IPS-11a (cell line): ENCODE data around the gene ASXL2.
"Not testable (repeated sequence)": the region's sequence is repeated elsewhere in the genome, so short reads cannot be mapped to it uniquely, and the experiment has no call there.

Experiments
- H3K4me3 ChIP-seq: one replicate; pipeline ENCODE4 v1.5.1; 2013; ENCODE audit warnings: low read depth, low read length, control low read depth

Gene ASXL2

DNA sequence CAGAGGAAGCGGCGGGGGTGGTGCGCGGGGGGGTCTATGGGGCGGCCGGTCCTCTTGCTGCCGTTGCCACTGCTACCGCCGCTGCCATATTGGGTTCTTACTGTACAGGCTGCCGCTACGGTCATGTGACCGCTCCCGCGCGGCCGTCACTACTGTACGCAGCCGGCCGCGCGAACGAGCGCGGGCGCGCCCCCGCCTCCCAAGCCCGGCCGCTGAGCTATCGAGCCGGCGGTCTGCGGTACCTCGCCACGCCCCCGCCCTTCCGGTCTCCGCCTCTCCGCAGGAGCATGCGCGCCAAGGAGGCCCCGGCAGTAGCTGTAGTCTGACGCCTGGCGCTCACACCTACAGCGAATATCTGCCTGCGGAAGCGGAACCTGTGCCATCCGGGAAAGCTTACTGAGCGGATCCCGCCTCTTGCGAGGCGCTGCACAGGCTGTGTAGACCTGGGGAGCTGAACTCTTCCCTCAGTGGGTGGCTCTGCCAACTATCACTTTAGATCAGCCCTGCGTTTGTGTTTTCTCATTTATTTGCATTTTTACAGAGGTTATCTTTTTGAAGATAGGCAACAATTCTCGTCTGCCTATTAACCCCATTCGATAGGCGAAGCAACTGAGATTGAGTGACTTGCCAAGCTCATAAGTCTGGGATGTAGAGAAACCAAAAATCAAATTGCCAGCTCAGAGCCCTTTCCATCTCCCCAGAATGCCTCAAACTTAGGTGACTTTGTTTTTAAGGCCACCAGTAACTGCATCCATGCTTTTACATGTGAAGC, at the start of gene ASXL2:
ASXL2 (minus strand) TSS at position 127 of the 772 bp plus-strand sequence. CDS start 265 bp downstream, outside the sequence.
- H3K4me3 ChIP-seq = peak within 1 kb of the TSS; percentile 93

DNA sequence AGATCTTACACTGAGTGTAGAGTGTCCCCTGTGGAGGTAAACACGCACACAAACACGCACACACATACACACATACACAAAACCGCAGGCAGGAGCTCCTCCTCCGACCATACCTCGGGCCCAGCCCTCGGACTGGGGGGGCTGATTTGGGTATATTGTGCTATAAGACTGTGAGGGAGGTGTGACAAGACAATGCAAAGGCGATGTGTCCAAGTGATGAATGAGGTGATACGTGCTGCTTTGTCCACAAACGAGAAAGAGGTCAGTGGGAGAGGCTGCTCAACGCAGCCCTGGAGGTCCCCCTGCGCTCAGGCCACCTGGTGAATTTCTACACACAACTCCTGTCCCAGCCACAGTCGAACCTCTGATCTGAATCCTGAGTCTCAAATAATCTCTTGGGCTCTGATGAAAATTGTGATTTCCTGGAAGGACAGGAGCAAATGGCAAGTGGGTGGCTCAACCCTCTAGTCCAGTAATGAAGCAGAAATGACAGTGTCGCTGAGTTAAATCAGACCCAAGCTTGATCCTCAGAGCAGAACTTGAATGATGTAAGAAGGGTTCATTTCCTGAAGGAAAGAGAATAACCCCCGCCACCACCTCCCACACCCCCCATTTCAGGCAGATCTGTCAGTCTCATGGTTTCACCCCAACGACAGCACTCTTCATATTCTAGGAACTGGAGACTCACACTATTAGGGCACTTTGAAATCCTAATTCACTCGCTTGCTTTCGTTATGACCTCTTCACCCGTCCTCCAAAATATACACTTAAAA, 48.9 kb upstream of the ASXL2 start:
- H3K4me3 ChIP-seq = no peak overlapping the region

DNA sequence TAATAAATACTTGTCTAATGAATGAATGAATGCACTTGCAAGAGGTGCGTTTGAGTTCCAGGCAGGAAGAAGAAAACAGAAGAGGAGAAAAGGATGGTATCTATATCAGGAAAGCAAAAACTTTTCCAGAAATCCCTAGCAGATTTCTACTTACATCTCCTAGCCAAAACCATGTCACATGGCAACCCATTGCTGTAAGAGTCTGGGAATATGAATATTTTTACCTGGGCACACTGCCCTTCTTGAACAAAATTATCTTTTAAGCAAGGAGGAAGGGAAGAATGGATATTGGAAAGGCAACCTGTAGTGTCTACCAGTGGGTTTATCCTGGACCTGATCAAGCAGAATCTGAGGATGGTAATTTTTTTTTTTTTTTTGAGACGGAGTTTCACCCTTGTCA, 44.2 kb upstream of the ASXL2 start:
- no peak overlapping the region for H3K4me3 ChIP-seq

DNA sequence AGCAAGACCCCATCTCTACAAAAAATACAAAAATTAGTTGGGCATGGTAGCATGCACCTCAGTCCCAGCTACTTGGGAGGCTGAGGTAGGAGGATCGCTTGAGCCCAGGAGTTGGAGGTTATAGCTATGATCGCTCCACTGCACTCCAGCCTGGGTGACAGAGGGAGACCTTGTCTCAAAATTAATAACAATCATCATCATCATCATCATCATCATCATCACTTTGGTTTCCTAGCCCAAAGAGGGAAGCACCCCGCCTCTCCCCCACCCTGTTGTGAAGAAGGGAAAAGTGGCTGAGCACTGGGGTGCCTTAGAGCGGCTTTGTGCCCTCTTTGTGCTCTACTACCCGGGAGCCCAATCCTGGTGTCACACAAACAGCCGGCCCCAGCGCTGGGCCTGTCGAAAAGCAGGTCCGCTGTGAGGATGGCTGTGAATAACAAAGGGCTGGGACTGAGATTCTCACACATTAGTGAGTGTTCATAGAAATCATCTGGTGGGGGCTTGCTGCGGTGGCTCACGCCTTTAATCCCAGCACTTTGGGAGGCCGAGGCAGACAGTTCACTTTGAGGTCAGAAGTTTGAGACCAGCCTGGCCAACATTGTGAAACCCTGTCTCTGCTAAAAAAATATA, 42.6 kb upstream of the ASXL2 start:
- no peak overlapping the region for H3K4me3 ChIP-seq

DNA sequence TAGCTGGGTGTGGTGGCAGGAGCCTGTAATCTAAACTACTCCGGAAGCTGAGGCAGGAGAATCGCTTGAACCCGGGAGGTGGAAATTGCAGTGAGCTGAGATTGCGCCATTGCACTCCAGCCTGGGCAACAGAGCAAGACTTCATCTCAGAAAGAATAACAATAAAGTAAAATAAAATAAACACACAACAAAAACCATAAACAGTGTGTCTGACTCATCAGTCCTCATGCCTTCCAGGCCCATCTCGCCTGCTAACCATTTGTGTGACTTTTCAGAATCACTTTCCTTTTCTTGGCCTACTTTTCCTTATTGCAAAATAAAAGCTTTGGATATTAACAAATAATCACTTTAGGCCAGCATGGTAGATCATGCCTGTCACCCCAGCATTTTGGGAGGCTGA, 42.0 kb upstream of the ASXL2 start:
- no peak overlapping the region for H3K4me3 ChIP-seq

DNA sequence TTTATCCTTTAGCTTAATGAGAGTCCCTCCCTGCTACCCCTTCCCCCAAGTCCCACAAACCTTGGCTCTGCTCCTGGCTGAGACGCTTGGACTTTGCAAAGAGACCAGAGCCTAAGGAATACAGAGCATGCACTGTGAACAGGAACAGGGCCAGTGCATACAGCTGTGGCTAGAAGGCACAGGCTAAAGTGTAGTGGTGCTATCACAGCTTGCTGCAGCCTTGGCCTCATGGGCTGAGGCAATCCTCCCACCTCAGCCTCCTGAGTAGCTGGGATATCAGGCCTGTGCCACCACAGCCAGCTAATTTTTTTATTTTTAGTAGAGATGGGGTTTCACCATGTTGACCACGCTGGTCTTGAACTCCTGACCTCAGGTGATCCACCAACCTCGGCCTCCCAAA, 39.5 kb upstream of the ASXL2 start:
- no peak overlapping the region for H3K4me3 ChIP-seq

DNA sequence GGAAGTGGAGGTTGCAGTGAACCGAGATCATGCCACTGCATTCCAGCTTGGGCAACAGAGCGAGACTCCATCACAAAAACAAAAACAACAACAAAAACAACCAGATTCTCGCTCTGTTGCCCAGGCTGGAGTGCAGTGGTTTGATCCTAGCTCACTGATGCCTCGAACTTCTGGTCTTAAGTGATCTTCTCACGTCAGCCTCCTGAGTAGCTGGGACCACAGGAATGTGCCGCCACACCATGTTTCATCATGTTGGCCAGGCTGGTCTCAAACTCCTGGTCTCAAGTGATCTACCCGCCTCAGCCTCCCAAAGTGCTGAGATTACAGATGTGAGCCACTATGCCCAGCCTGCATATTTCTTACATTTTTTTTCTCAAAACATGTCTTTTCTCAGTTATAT, 39.1 kb upstream of the ASXL2 start:
- not testable (repeated sequence) for H3K4me3 ChIP-seq

DNA sequence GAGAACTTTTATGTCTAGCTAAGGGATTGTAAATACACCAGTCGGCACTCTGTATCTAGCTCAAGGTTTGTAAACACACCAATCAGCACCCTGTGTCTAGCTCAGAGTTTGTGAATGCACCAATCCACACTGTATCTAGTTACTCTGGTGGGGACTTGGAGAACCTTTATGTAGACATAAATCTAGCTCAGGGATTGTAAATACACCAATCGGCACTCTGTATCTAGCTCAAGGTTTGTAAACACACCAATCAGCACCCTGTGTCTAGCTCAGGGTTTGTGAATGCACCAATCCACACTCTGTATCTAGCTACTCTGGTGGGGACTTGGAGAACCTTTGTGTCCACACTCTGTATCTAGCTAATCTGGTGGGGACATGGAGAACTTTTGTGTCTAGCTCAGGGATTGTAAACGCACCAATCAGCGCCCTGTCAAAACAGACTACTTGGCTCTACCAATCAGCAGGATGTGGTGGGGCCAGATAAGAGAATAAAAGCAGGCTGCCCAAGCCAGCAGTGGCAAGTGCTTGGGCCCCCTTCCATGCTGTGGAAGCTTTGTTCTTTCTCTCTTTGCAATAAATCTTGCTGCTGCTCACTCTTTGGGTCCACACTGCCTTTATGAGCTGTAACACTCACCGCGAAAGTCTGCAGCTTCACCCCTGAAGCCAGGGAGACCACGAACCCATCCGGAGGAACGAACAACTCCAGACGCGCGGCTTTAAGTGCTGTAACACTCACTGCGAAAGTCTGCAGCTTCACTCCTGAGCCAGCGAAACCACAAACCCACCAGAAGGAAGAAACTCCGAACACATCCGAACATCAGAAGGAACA, 37.9 kb upstream of the ASXL2 start:
- not testable (repeated sequence) for H3K4me3 ChIP-seq

DNA sequence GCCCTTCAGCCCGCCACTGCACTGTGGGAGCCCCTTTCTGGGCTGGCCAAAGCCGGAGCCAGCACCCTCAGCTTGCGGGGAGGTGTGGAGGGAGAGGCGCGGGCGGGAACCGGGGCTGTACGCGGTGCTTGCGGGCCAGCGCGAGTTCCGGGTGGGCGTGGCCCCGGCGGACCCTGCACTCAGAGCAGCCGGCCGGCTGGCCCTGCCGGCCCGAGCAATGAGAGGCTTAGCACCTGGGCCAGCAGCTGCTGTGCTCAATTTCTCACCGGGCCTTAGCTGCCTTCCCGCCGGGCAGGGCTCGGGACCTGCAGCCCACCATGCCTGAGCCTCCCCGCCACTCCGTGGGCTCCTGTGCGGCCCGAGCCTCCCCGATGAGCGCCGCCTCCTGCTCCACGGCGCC, 37.1 kb upstream of the ASXL2 start:
- not testable (repeated sequence) for H3K4me3 ChIP-seq

DNA sequence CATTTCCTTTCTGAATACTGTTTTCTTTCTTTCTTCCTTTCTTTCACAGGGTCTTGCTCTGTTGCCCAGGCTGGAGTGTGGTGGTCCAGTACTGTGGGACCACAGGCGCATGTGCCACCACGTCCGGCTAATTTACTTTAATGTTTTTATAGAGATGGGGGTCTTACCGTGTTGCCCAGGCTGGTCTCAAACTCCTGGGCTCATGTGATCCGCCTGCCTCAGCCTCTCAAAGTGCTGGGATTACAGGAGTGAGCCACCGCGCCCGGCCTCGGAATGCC, 35.3 kb upstream of the ASXL2 start:
- H3K4me3 ChIP-seq = not testable (repeated sequence)

DNA sequence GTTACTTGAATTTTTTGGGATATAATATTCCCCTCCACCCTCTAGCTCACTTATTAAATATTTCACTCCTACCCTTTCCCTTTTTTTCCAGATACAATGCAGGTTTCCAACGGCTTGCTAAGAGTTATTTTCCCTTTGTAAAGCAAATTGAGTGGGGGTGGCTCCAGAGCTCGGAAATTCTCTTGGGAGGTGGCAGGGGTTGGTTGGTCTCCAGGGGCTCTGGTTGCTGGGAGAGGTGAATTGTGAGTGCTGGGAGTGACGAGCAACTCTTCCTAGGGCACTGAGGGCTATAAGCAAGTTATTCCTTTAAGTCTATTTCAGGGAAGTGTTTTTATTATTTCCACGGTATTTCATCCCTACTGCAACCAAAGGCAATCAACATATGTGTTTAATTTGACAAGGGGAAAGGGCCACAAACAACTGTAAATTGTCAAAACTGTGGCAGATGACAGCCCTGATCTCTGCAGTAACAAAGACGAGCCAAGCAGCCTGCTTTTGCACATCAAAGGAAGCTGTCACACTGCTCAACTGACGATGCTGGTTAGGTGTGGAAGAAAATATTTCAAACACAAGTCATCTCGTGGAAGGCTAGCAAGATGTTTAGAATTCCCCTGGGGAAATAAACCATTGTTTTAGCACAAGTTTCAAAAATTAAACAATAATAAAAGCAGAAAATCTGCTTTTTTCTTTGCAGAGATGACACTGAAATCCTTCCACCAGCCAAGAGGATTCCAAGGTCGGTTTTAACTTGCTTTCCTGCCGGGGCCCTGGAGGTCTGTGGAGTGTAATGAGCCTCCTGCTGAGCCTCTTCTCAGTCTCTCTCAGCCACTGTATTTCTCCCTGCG, 34.8 kb upstream of the ASXL2 start:
- no peak overlapping the region for H3K4me3 ChIP-seq

DNA sequence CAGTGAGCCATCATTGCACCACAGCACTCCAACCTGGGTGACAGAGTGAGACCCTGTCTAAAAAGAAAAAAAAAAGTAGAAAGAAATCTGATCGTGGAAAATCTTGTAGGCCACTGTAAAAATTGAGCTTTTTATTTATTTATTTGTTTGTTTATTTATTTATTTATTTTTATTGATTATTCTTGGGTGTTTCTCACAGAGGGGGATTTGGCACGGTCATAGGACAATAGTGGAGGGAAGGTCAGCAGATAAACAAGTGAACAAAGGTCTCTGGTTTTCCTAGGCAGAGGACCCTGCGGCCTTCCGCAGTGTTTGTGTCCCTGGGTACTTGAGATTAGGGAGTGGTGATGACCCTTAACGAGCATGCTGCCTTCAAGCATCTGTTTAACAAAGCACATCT, 31.3 kb upstream of the ASXL2 start:
- not testable (repeated sequence) for H3K4me3 ChIP-seq

DNA sequence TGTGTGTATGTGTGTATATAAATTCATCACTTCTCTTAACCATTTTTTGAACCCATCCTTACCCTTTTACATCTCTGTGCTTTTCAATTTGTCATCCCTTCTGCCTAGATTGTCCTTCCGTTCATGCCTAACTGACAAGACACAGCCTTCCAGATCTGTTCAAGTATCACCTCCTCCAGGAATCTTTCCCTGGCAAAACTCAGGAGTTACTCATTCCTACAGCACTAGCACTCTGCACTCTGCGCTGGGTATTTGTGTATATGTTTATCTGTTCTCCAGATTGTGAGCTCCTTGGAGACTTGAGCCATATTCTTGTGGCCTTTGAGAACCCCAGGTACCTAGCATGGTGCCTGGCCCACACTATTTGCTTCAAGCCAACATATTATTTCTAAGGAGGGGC, 26.8 kb upstream of the ASXL2 start:
- H3K4me3 ChIP-seq = no peak overlapping the region

DNA sequence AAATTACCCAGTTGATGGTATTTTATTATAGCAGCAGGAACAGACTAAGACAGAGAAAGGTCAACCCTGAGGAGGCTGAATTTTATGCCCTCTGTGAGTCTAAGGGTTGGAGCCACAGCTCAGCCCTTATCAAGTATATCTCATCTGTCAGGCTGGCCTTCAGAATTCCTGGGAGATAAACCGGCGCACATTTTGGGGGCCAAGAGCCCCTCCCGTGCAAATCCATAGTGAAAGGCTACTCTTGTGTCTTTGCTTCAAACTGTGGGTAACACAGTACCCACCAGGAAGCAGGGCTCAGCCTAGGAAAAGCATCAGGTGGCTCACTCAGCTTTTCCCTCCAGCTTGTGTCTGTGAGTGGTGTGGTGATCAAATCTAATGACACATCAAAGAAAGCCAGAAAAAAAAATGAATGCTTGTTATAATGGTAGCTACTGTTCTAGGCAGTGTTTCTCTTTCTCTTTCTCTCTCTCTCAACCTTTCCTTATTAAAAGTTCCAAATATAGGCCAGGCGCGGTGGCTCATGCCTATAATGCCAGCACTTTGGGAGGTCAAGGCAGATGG, 25.0 kb upstream of the ASXL2 start:
- no peak overlapping the region for H3K4me3 ChIP-seq

DNA sequence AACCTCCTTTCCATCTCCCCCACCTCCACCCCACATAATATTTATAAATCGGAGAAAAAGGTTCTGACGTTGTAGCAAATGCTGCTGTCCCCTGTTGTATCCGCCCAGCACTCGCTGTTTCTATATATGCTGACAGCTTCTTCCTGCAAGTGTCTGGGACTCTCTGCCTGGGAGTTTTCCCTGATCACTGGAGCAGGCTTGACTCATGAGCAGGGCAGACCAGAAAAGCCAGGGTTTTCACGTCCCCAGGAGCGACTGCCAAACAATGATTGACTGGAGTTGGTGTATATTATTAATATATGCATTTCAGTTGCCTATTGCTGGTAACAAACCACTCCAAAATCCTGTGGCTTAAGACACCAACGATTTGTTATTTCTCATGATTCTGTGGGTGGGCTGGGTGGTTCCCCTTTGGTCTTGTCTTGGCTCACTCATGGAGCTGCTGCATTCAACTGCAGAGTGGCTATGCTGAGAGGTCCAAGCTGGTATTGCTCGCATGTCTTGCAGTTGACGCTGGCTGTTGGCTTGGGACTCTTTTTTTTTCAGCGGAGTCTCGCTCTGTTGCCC, 21.2 kb upstream of the ASXL2 start:
- H3K4me3 ChIP-seq = no peak overlapping the region

DNA sequence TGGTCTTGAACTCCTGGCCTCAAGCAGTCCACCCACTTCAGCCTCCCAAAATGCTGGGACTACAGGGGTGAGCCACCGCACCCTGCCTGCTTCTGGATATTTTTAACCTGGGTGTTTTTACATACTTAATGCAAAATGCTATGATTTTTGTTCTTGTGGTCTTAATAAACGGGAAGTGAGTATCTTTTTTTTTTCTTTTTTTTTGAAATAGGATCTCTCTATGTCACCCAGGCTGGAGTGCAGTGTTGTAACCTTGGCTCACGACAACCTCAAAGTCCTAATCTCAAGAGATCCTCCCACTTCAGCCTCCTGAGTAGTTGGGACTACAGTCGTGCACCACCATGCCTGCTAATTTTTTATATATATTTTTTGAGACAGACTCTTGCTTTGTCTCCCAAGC, 19.2 kb upstream of the ASXL2 start:
- no peak overlapping the region for H3K4me3 ChIP-seq

DNA sequence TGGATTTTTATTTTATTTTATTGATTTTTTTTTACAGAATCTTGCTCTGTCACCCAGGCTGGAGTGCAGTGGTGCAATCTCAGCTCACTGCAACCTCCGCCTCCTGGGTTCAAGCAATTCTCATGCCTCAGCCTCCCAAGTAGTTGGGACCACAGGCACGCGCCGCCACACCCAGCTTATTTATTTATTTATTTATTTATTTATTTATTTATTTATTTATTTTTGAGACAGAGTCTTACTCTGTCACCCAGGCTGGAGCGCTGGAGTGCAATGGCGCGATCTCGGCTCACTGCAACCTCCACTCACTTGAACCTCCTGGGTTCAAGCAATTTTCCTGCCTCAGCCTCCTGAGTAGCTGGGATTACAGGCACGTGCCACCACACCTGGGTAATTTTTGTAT, 18.0 kb upstream of the ASXL2 start:
- H3K4me3 ChIP-seq = not testable (repeated sequence)

DNA sequence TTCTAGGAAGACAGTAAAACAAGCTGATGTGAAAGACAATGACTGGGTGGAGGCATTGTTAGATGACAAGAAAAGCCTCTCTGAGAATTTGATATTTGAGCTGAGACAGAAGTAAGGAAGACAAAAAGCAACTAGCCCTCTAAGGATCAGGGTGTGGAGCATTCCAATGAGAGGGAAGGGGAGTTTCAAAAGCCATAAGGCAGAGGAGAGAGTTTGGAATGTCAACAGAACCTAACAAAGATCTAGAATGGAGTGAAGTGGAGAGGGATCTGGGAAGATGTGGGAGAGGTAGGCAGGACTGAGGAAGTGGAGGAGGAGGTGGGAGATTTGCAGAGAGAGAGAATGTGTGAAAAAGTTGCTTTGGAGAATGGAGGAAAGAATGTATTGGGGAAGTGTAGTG, 17.3 kb upstream of the ASXL2 start:
- no peak overlapping the region for H3K4me3 ChIP-seq

DNA sequence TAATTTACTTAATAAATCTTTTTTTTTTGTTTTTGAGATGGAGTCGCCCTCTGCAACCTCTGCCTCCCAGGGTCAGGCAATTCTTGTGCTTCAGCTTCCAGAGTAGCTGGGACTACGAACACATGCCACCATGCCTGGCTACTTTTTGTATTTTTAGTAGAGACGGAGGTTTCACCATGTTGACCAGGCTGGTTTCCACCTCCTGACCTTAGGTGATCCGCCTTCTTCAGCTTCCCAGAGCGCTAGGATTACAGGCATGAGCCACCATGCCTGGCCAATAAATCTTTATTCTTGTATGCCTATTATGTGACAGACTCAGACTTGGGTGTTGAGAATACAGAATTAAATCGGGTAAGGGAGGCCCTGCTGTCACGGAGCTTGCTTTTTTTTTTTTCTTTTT, 16.7 kb upstream of the ASXL2 start:
- no peak overlapping the region for H3K4me3 ChIP-seq
